ENCODE results near the gene HAUS1. TPM values are rescaled to one million over a fixed set of nuclear protein-coding genes. Genes with fewer than 3 reads are reported as not detected.

Gene HAUS1
- total RNA-seq, 4 donors from 2014 or later, result 21.2 to 37.3 (median 28.1) TPM

DNA sequence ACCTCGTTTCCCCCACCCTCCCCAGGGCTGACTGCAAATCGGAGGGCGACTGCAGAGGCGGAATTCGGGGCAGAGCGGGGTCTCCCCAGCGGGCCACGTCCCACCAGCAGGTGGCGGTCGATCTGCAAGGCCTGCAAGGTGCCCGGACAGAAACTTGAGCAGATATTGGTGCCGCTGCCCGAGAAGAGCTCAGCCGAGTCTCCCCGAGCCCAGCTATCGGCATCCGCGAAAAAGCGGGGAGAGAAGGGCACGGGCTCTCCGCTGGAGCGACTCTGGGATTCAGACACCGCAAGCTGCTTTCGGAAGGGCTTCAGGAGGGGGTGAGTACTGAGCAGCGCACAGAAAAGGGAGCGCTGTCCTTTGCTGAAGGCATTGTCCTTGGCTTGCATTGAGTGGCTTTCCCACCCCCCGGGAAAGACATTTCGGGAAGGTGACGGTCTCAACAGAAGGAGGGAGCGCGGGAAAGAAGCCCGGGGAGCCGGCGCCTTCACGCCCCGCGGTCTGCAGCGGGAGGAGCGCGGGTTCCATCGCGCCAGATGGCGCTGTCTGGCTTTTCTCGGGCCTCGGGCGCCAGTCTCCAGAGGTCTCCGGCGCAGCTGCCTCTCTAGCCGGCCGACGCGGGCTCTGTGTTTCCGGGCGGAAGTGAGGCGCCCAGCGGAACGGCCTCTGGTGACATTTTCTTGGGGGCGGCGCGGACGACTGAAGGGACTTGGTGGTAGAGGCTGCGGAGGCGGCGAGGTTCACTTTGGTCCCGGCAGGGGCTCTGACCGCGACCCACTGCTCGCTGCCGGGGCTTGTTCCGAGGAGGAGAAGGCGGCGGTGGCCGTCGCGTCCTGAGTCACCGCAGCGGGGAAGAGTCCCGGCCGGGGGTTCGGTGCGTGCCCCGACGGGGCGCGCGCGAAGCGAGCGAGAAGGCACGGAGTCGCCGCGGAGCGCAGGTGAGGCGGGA is 69.5 kb downstream of the HAUS1 start:
- 0 to 1% methylated on average over 57 to 70 of the region's 95 CpGs for WGBS, 2 donors
- Histone ChIP-seq H3K27me3 (no peaks in the 10 kb centered on the region), H3K4me1 (peaks cover 0 to 40% (median 22%) of the 10 kb centered on the region in 4 donors), H3K36me3 (no peaks in the 10 kb centered on the region), H3K4me3 (peak overlapping the region; percentile 54 to 100 (median 92)), H3K27ac (peak overlapping the region; percentile 74 to 94 (median 86)), H3K9me3 (no peaks in the 10 kb centered on the region)
- TF ChIP-seq CTCF (IDR thresholded peaks at IDR 0.05) (peak; percentile 59 to 88 (median 87)), EP300 (IDR thresholded peaks at IDR 0.05) (peak; percentile 58 to 85), POLR2A (IDR thresholded peaks at IDR 0.05) (peak; percentile 45 to 60)
- DNase-seq (ENCODE audit: low spot score in 2 of 2), result peak; percentile 86 to 89

DNA sequence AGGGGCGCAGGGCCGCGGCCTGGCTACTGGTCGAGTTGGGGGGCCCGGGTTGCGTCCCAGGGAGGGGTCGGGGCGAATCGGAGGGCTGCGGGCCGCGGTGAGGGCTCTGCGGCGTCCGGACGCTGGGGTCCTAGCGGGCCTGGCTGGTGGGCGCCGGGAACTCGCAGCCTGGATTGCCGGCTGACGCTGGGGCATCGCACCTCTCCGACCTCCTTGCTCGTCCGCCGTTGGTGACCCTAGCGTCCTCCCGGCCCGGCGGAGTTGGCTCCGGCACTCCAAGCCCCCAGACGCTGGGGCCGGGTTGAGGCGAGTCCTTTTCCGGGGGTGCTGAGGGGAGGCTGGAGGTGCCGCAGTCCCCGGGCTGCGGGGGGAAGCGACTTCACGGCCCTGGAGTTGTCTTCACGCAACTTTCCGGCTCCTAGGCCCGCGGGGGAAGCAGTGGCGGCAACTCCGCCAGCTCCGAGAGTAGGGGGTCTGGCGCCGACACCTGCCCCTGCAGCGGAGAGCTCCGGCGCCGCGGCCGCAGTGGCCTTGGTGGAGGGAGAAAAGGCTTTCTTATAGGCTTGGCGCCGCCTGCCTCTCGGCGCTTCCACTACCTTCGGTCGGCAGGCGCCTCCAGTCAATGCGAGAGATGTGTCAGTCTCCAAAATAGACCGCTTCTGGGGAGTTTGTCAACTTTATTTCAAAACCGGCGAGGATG is 70.3 kb downstream of the HAUS1 start:
- Histone ChIP-seq H3K4me3 (peak overlapping the region; percentile 54 to 100 (median 92)), H3K27me3 (no peaks in the 10 kb centered on the region), H3K36me3 (no peaks in the 10 kb centered on the region), H3K4me1 (peaks cover 0 to 40% (median 22%) of the 10 kb centered on the region in 4 donors), H3K9me3 (no peaks in the 10 kb centered on the region), H3K27ac (peak overlapping the region; percentile 74 to 94 (median 86))
- no peak for DNase-seq (ENCODE audit: low spot score in 2 of 2)
- no peak for TF ChIP-seq EP300 (IDR thresholded peaks at IDR 0.05)
- no peak for TF ChIP-seq CTCF (IDR thresholded peaks at IDR 0.05)
- TF ChIP-seq POLR2A (IDR thresholded peaks at IDR 0.05), result no peak
- 0% methylated on average over 34 to 45 of the region's 67 CpGs for WGBS, 2 donors

GRCh38 chr18:46176001-46176400 is 71.8 kb downstream of the HAUS1 start:
- no peak for DNase-seq (ENCODE audit: low spot score in 2 of 2)
- H3K27ac ChIP-seq, result no peak overlapping the region
- no peaks in the 10 kb centered on the region for H3K36me3 ChIP-seq
- whole genome bisulfite sequencing, 2 donors, result 91 to 93% methylated on average over 3 of the region's 3 CpGs
- peaks cover 0 to 40% (median 22%) of the 10 kb centered on the region in 4 donors for H3K4me1 ChIP-seq
- no peaks in the 10 kb centered on the region for H3K27me3 ChIP-seq
- H3K9me3 ChIP-seq, result no peaks in the 10 kb centered on the region
- H3K4me3 ChIP-seq, result no peak overlapping the region
- TF ChIP-seq EP300 (IDR thresholded peaks at IDR 0.05) (no peak), CTCF (IDR thresholded peaks at IDR 0.05) (no peak), POLR2A (IDR thresholded peaks at IDR 0.05) (no peak)

Small RNA genes lying within 50 kb of the gene (small RNA-seq; reads per million reads assigned to genes)
- gene RNU6-1278P (not detected), gene RNY4P37 (not detected)

Other genes starting within 250 kb of the HAUS1 start
- gene EPG5, start 137.1 kb upstream of the HAUS1 start, total RNA-seq, result 10 to 100 TPM; 26.1 to 48.3 (median 40.6) TPM
- gene PSTPIP2, start 32.1 kb upstream of the HAUS1 start, total RNA-seq, result 1 to 10 TPM; 5.4 to 9.9 (median 7.1) TPM
- 100 to 1,000 TPM; 248 to 381 (median 315) TPM for gene ATP5F1A, start 6.1 kb upstream of the HAUS1 start, total RNA-seq

Measured in tibial nerve (tissue), 4 donors.